ENCODE measurements around the gene SNX27.

GRCh38 chr1:151613282-151613780 lies 1.5 kb downstream of the SNX27 start:
- TF ChIP-seq ELF4 (CRISPR knock-in tag; IDR thresholded peaks at IDR 0.05; ENCODE audit: low read depth) (no peak), STAT6 (CRISPR knock-in tag; conservative IDR thresholded peaks at IDR 0.05; ENCODE audit: low read depth) (no peak), ATF6 (CRISPR knock-in tag; IDR thresholded peaks at IDR 0.05) (no peak)
- TF ChIP-seq, protein P1, sequence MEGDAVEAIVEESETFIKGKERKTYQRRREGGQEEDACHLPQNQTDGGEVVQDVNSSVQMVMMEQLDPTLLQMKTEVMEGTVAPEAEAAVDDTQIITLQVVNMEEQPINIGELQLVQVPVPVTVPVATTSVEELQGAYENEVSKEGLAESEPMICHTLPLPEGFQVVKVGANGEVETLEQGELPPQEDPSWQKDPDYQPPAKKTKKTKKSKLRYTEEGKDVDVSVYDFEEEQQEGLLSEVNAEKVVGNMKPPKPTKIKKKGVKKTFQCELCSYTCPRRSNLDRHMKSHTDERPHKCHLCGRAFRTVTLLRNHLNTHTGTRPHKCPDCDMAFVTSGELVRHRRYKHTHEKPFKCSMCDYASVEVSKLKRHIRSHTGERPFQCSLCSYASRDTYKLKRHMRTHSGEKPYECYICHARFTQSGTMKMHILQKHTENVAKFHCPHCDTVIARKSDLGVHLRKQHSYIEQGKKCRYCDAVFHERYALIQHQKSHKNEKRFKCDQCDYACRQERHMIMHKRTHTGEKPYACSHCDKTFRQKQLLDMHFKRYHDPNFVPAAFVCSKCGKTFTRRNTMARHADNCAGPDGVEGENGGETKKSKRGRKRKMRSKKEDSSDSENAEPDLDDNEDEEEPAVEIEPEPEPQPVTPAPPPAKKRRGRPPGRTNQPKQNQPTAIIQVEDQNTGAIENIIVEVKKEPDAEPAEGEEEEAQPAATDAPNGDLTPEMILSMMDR (IDR thresholded peaks at IDR 0.05), result no peak
- TF ChIP-seq, protein P2, sequence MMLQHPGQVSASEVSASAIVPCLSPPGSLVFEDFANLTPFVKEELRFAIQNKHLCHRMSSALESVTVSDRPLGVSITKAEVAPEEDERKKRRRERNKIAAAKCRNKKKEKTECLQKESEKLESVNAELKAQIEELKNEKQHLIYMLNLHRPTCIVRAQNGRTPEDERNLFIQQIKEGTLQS (CRISPR knock-in tag; conservative IDR thresholded peaks at IDR 0.05), result no peak
- TF ChIP-seq, protein P3, sequence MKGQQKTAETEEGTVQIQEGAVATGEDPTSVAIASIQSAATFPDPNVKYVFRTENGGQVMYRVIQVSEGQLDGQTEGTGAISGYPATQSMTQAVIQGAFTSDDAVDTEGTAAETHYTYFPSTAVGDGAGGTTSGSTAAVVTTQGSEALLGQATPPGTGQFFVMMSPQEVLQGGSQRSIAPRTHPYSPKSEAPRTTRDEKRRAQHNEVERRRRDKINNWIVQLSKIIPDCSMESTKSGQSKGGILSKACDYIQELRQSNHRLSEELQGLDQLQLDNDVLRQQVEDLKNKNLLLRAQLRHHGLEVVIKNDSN (CRISPR knock-in tag; IDR thresholded peaks at IDR 0.05), result no peak

Measured in WTC11 (cell line).